ENCODE results near the gene BUD13. TPM values are rescaled to one million over a fixed set of nuclear protein-coding genes. Genes with fewer than 3 reads are reported as not detected.

The BUD13 gene, protein sequence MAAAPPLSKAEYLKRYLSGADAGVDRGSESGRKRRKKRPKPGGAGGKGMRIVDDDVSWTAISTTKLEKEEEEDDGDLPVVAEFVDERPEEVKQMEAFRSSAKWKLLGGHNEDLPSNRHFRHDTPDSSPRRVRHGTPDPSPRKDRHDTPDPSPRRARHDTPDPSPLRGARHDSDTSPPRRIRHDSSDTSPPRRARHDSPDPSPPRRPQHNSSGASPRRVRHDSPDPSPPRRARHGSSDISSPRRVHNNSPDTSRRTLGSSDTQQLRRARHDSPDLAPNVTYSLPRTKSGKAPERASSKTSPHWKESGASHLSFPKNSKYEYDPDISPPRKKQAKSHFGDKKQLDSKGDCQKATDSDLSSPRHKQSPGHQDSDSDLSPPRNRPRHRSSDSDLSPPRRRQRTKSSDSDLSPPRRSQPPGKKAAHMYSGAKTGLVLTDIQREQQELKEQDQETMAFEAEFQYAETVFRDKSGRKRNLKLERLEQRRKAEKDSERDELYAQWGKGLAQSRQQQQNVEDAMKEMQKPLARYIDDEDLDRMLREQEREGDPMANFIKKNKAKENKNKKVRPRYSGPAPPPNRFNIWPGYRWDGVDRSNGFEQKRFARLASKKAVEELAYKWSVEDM
- 15.5 and 15.9 TPM in 2 replicates for polyA plus RNA-seq (2012; rRNA removed)
- 14.7 and 17.3 TPM in 2 replicates for polyA plus RNA-seq (2012; cell fraction: cytosol; rRNA removed)
- polyA plus RNA-seq (2012; cell fraction: nucleus; rRNA removed) = 20.6 and 23.7 TPM in 2 replicates

DNA sequence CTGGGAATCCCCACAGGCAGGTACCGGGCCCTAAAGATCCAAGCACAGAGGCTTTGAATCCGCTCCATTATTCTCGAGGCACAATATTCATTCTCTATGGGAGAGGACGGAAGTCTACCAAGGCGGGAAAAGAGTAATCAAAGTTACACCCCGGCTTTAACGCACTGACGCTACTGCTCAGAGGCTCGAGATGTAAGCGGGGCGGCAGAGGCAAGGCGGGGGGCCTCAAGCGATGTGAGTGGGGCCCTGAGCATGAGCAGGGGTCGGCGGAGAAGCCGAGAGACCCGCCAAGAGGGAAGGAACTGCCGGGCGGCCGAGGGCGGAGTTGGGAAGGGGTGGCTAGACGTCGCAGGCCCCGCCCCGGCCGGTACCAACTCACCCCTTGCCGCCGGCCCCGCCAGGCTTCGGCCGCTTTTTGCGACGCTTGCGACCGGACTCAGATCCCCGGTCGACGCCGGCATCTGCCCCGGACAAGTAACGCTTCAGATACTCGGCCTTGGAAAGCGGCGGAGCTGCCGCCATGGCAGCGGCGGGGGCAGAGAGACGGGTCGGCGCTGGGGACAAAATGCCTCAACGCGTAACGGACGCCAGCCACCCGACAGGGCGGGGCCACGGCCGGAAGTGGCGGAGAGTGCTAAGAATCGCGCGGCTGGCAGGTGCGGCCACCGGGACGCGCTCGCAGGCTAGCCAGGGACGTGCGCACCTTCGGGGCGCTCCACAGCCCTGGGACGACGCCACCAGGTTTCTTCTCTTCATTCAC, at the start of gene BUD13:
TSS of gene BUD13 (minus strand) at position 545 of the 760 bp plus-strand sequence. CDS start at position 522, 23 bp downstream.
- Histone ChIP-seq H3F3A (replicated peaks; ENCODE audit: insufficient read depth) (peaks cover 21% of the 10 kb centered on the region), H3K4me1 (ENCODE audit: control insufficient read depth in 1 of 2, insufficient read depth in 2 of 2, low read depth in 1 of 2, low read length in 1 of 2) (peaks cover 8% of the 10 kb centered on the region in 2 experiments; a peak in 3 of 4 replicates), H3K9me3 (no peaks in the 10 kb centered on the region), H3K79me2 (ENCODE audit: insufficient read depth) (peaks cover 39% of the 10 kb centered on the region), H3K27ac (ENCODE audit: low read depth in 2 of 2, low read length in 1 of 2) (peak within 1 kb of the TSS; percentile 84 to 95), H4K20me1 (ENCODE audit: insufficient read depth) (no peaks in the 10 kb centered on the region), H3K27me3 (ENCODE audit: insufficient read depth) (no peaks in the 10 kb centered on the region), H3K9me2 (no peaks in the 10 kb centered on the region), H3K4me2 (peak within 1 kb of the TSS; percentile 81), H2AFZ (ENCODE audit: low read depth) (peak within 1 kb of the TSS; percentile 98), H3K9ac (peak within 1 kb of the TSS; percentile 96), H3K36me3 (replicated peaks in 1 of 2; ENCODE audit: control insufficient read depth in 1 of 2, insufficient read depth in 2 of 2, low read length in 1 of 2) (peaks cover 11 to 23% of the 10 kb centered on the region in 2 experiments), H3K4me3 (ENCODE audit: low read depth in 2 of 2, low read length in 1 of 2) (peak within 1 kb of the TSS; percentile 93 to 98)
- WGBS (ENCODE audit: low lambda C conversion rate) = 2% methylated on average over 47 of the region's 73 CpGs
- POLR2A ChIA-PET = interaction anchor here (1.2 kb wide), 1 partner anchor 460 kb away, joined by 3 read pairs; the partner anchor contains the start of gene RNF214
- CTCF ChIA-PET = interaction anchor here (1.0 to 1.4 kb wide), 4 partner anchors 15 to 334 kb away, joined by 3 to 4 read pairs (median 3); partner anchors contain the start of gene ZPR1
- peak; percentile 96 for DNase-seq
- TF ChIP-seq FOXJ3 (CRISPR knock-in tag; IDR thresholded peaks at IDR 0.05) (no peak), RCOR1 (IDR thresholded peaks at IDR 0.05; ENCODE audit: low read length) (0 out of 2 replicates have a peak, but pooled peaks have one; percentile 29), GABPA (IDR thresholded peaks at IDR 0.05; ENCODE audit: low read depth) (peak; percentile 73), GATA2 (CRISPR knock-in tag; IDR thresholded peaks at IDR 0.05) (no peak), YY1 (IDR thresholded peaks at IDR 0.05; ENCODE audit: low read depth) (peak; percentile 95), NFIC (IDR thresholded peaks at IDR 0.05; ENCODE audit: borderline replicate concordance) (no peak), FOSL2 (IDR thresholded peaks at IDR 0.05; ENCODE audit: borderline replicate concordance, low read depth) (no peak), MEF2A (IDR thresholded peaks at IDR 0.05; ENCODE audit: borderline replicate concordance, low read depth) (no peak), MXI1 (IDR thresholded peaks at IDR 0.05; ENCODE audit: low read depth, low read length) (no peak), TEAD4 (IDR thresholded peaks at IDR 0.05; ENCODE audit: borderline replicate concordance, insufficient read depth) (no peak), EZH2phosphoT487 (IDR thresholded peaks at IDR 0.05; ENCODE audit: borderline replicate concordance, low read depth) (no peak), FOXM1 (IDR thresholded peaks at IDR 0.05; ENCODE audit: low read depth) (no peak), TCF12 (IDR thresholded peaks at IDR 0.05) (peak; percentile 30; the same call in 1 of the 2 replicates), POLR2AphosphoS5 (IDR thresholded peaks at IDR 0.05; ENCODE audit: low read depth, low read length) (peak; percentile 93), NRF1 (IDR thresholded peaks at IDR 0.05; ENCODE audit: low read depth, low read length) (no peak), RFX5 (IDR thresholded peaks at IDR 0.05; ENCODE audit: low read length) (no peak), EP300 (IDR thresholded peaks at IDR 0.05; ENCODE audit: borderline replicate concordance in 1 of 2, low read depth in 1 of 2, low read length in 1 of 2) (no peak; a peak in 1 of 4 replicates), RXRA (IDR thresholded peaks at IDR 0.05; ENCODE audit: borderline replicate concordance, low read depth) (no peak), SMC3 (IDR thresholded peaks at IDR 0.05; ENCODE audit: low read depth, low read length) (no peak), TAF1 (IDR thresholded peaks at IDR 0.05; ENCODE audit: borderline replicate concordance, low read depth, low read length) (peak; percentile 86)
- TF ChIP-seq, protein P1, sequence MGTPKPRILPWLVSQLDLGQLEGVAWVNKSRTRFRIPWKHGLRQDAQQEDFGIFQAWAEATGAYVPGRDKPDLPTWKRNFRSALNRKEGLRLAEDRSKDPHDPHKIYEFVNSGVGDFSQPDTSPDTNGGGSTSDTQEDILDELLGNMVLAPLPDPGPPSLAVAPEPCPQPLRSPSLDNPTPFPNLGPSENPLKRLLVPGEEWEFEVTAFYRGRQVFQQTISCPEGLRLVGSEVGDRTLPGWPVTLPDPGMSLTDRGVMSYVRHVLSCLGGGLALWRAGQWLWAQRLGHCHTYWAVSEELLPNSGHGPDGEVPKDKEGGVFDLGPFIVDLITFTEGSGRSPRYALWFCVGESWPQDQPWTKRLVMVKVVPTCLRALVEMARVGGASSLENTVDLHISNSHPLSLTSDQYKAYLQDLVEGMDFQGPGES (IDR thresholded peaks at IDR 0.05; ENCODE audit: low read depth, low read length) = no peak
- TF ChIP-seq, protein P2, sequence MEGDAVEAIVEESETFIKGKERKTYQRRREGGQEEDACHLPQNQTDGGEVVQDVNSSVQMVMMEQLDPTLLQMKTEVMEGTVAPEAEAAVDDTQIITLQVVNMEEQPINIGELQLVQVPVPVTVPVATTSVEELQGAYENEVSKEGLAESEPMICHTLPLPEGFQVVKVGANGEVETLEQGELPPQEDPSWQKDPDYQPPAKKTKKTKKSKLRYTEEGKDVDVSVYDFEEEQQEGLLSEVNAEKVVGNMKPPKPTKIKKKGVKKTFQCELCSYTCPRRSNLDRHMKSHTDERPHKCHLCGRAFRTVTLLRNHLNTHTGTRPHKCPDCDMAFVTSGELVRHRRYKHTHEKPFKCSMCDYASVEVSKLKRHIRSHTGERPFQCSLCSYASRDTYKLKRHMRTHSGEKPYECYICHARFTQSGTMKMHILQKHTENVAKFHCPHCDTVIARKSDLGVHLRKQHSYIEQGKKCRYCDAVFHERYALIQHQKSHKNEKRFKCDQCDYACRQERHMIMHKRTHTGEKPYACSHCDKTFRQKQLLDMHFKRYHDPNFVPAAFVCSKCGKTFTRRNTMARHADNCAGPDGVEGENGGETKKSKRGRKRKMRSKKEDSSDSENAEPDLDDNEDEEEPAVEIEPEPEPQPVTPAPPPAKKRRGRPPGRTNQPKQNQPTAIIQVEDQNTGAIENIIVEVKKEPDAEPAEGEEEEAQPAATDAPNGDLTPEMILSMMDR (IDR thresholded peaks at IDR 0.05) = no peak
- TF ChIP-seq, protein P3, sequence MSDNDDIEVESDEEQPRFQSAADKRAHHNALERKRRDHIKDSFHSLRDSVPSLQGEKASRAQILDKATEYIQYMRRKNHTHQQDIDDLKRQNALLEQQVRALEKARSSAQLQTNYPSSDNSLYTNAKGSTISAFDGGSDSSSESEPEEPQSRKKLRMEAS (IDR thresholded peaks at IDR 0.05; ENCODE audit: low read depth) = peak; percentile 55; the same call in 1 of the 2 replicates
- TF ChIP-seq, protein P4, sequence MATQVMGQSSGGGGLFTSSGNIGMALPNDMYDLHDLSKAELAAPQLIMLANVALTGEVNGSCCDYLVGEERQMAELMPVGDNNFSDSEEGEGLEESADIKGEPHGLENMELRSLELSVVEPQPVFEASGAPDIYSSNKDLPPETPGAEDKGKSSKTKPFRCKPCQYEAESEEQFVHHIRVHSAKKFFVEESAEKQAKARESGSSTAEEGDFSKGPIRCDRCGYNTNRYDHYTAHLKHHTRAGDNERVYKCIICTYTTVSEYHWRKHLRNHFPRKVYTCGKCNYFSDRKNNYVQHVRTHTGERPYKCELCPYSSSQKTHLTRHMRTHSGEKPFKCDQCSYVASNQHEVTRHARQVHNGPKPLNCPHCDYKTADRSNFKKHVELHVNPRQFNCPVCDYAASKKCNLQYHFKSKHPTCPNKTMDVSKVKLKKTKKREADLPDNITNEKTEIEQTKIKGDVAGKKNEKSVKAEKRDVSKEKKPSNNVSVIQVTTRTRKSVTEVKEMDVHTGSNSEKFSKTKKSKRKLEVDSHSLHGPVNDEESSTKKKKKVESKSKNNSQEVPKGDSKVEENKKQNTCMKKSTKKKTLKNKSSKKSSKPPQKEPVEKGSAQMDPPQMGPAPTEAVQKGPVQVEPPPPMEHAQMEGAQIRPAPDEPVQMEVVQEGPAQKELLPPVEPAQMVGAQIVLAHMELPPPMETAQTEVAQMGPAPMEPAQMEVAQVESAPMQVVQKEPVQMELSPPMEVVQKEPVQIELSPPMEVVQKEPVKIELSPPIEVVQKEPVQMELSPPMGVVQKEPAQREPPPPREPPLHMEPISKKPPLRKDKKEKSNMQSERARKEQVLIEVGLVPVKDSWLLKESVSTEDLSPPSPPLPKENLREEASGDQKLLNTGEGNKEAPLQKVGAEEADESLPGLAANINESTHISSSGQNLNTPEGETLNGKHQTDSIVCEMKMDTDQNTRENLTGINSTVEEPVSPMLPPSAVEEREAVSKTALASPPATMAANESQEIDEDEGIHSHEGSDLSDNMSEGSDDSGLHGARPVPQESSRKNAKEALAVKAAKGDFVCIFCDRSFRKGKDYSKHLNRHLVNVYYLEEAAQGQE (IDR thresholded peaks at IDR 0.05; ENCODE audit: low read depth, low read length) = peak; percentile 74; the same call in 1 of the 2 replicates

Measured in SK-N-SH (cell line).